Middle frontal gyrus (tissue), 1 donor: ENCODE data around the gene EIF6.

Source experiments
- DNase-seq: peaks from one replicate; pipeline ENCODE4 v3.0.0-alpha.2; 2015; ENCODE audit warnings: low spot score; ENCODE audit errors: extremely low spot score

The EIF6 gene

GRCh38 chr20:35280523-35280922, 4.0 kb downstream of the EIF6 start:
- DNase-seq = no peak

- DNase-seq = no peak
These were observed 4.9 kb downstream of the EIF6 start for GRCh38 chr20:35279533-35280174.

GRCh38 chr20:35279040-35279439, 5.5 kb downstream of the EIF6 start:
- no peak for DNase-seq

GRCh38 chr20:35277531-35278395, 6.8 kb downstream of the EIF6 start, which contains the start of gene MMP24OS:
MMP24OS (minus strand) TSS chr20:35278122; CDS start chr20:35277929, 193 bp downstream.
- peak; percentile 84 for DNase-seq

- no peak for DNase-seq
These were observed 7.4 kb downstream of the EIF6 start for GRCh38 chr20:35277127-35277526.

- no peak for DNase-seq
These were observed 8.2 kb downstream of the EIF6 start for GRCh38 chr20:35276408-35276807.

GRCh38 chr20:35275741-35276251, 8.8 kb downstream of the EIF6 start:
- no peak for DNase-seq

- DNase-seq = no peak
These were observed 10.1 kb downstream of the EIF6 start for GRCh38 chr20:35274172-35275092.

- peak; percentile 23 for DNase-seq
These were observed 11.0 kb downstream of the EIF6 start for GRCh38 chr20:35273449-35274171.

GRCh38 chr20:35271904-35272303, 12.7 kb downstream of the EIF6 start:
- DNase-seq = no peak

- DNase-seq = no peak
These were observed 13.3 kb downstream of the EIF6 start for GRCh38 chr20:35271073-35271882.

GRCh38 chr20:35270021-35270902, 14.3 kb downstream of the EIF6 start:
- no peak for DNase-seq

- no peak for DNase-seq
These were observed 15.4 kb downstream of the EIF6 start for GRCh38 chr20:35269055-35269781.

GRCh38 chr20:35267092-35267491, 17.5 kb downstream of the EIF6 start:
- no peak for DNase-seq

GRCh38 chr20:35264755-35265154, 19.8 kb downstream of the EIF6 start:
- no peak for DNase-seq

- no peak for DNase-seq
These were observed 20.8 kb downstream of the EIF6 start for GRCh38 chr20:35263532-35264341.
